HL-60/S4 treated with retinoic acid at 250 ng/mL for 4 days and 3 days (cell line): ENCODE data around the gene ACSM4.
"Not testable (repeated sequence)": the region's sequence is repeated elsewhere in the genome, so short reads cannot be mapped to it uniquely, and the experiment has no call there.

ENCODE experiments used
- in situ Hi-C: fragments of 300-500 bp; cut with MboI; formaldehyde crosslinking; loops from 2 replicates; pipeline ENCODE4 v1.7.0; 2022; ENCODE audit warnings: low sequenced_read_pairs

The ACSM4 gene

DNA sequence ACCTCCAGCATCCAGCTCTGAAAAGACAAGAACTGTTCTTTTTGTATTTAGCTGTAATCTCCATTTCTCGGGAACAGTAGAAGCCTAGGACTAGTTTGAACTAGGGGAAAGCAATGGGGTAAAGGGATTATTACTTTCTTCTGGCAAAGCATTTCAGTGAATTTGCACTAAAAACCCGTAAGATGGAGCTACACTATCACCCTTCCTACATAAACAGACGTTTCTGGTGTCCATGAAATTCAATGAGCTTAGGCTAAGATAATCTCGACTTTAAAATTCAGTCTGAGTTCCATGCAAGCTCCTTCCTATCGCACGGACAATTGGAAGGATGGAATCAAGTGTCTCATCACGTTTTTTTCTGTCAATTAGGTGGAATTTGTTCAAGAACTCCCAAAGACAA, 24.0 kb downstream of the ACSM4 start:
- in situ Hi-C loops = no loop called here

DNA sequence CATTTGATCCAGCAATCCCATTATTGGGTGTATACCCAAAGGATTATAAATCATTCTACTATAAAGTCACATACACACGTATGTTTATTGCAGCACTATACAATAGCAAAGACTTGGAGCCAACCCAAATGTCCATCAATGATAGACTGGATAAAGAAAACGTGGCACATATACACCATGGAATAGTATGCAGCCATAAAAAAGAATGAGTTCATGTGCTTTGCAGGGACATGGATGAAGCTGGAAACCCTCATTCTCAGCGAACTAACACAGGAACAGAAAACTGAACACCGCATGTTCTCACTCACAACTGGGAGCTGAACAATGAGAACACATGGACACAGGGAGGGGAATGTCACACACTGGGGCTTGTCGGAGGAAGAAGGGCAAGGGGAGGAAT, 33.9 kb downstream of the ACSM4 start:
- in situ Hi-C loops = not testable (repeated sequence)

DNA sequence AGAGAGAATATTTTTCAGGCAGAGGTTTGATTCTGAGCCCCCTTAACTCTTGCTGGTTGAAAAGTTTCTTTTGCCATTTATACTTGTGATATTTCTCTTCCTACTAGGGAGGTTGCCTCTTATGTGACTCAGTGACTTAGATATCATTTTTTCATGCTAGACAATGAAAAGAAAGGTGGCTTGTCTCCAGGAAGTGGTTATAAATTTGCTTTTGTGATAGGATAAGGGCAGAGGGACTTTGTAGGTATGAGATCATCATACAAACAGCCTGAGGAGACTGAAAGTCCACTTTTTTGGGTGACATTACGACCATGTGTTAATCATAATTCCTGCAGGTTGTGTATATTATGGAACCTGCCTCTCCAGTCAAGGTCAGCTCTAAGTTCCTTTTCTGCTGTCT, 35.8 kb downstream of the ACSM4 start:
- in situ Hi-C loops = no loop called here

DNA sequence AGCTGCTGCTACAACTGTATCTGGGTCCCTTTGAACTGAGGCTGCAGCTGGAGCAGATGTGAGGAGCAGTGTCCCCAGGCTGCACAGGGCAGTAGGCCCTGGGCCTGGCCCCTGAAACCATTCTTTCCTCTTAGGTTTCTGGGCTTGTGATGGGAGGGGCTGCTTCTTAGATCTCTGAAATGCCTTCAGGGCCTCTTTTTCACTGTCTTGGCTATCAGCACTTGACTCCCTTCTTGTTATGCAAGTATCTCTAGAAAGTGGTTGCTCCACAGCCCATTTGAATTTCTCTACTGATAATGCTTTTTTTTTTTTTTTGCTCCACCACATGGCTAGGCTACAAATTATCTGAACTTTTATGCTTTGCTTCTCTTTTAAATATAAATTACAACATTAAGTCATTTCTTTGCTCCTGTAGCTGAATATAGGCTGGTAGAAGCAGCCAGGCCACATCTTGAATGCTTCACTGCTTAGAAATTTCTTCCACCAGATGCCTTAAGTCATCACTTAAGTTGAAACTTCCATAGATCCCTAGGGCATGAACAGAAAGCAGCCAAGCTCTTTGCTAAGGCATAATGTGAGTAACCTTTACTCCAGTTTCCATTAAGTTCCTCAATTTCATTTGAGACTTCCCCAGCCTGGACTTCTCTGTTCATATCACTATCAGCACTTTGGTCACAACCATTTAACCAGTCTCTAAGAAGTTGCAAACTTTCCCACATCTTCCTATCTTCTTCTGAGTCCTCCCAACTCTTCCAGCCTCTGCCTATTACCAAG, 41.1 kb downstream of the ACSM4 start:
- in situ Hi-C loops = no loop called here

DNA sequence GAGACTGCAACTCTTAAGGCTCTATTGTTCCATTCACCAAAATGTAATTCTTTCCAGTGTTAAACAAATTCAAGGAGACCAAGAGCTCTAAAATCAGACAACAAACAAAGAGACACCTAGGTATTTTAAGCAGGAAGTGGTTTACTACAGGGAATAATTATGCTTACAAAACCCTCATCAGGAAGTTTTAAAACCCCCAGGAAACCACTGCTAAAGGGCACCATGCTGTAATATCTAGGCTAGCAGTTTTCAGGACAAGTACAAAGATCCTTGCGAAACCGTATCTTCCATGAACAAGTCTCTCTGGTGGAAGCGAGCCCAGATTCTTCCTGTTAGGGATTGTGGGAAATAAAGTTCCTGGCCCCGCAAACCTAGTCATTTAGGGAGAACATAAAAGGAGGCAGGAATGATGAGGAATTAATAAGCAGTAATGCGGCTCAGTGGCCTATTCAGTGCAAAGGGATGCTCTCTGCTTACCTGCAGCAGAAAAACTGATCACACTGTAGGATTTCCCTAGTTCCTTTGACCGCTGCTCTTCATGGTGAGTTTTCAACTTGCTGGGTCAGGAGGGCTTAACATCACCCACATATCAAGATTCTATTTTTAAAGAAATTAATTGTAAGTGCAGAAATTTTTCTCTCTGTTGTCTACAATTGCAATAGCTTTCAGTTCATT, 42.8 kb downstream of the ACSM4 start:
- in situ Hi-C loops = no loop called here

DNA sequence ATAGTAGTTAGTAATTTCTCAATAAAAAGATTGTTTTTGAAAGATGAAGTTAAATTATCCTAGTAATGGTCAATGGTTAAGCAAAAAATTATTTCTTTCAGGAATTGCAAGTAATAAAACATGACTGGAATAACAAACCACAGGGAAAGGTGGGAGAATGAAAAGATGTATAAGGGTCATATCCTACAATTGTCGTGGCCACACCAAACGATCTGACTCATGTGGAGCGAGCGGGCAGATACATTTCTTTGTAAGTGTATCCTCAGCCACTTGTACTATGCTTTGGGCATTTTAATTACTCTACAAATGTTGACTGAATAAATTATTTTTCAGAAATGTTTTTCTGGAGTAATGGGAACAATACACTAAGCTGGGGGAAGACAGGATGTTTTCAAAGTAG, 45.5 kb downstream of the ACSM4 start:
- in situ Hi-C loops = no loop called here

DNA sequence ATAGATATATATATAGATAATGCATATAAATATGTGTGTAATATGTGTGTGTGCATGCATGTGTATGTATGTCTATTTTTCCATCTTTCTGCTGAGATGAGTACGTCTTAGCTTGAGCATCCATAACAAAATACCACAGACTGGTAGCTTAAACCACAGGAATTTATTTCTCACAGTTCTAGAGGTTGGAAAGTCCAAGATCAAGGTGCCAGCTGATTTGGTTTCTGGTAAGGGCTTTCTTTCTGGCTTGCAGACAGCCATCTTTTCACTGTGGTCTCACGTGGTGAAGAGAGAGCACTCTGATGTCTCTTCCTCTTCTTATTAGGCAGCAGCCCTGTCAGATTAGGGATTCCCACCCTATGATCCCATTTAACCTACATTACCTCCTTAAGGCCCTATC, 47.3 kb downstream of the ACSM4 start:
- in situ Hi-C loops = no loop called here

DNA sequence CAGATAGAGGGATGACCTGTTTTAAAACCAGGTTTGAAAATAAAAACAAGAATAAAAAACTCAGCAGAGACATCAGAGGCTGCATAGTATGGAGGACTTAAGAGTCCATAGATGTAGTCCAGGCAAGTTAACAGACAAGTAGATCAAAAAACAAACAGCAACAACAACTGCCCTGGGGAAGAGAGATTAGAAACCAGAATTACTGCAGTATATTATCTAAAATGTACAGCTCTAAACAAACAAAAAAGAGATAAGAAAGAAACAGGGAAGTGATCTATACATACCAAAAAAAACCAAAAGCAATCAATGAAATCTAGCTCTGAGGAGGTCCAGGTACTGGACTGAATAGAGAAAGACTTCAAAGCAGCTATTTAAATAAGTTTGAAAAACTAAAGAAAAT, 48.8 kb downstream of the ACSM4 start:
- in situ Hi-C loops = no loop called here

DNA sequence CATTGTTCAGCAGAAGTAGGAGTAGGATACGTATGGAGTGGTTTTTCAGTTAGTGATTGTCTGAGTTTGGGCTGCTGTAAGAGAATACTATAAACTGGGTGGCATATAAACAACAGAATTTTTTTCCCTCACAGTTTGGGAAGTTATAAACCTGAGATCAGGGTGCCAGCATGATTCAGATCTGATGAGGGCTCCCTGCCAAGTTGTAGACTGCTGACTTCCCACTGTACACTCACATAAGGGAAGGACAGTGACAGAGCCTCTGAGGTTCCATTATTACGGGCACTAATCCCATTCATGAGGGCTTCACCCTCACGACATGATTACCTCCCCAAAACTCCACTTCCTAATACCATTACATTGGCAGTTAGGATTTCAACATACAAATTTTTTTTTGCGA, 50.7 kb downstream of the ACSM4 start:
- in situ Hi-C loops = no loop called here

DNA sequence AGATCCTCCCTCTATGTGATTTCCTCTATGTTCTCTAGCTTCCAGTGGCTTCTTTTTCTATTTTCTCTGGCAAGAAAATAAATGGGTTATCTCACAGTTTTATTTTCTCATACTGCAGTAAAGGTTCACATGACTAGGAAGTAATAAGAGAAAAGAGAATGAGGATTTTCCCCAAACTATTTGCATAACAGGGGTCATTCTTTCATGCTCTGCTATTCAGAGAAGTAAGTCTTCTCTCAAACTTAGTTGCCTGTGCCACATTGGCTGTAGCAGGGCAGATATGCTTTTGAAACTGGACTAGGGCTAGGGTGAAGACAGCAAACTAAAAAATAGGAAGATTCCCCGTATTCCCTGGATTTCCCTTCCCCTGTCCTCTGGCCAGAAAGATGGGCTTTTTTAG, 57.4 kb downstream of the ACSM4 start:
- in situ Hi-C loops = no loop called here

DNA sequence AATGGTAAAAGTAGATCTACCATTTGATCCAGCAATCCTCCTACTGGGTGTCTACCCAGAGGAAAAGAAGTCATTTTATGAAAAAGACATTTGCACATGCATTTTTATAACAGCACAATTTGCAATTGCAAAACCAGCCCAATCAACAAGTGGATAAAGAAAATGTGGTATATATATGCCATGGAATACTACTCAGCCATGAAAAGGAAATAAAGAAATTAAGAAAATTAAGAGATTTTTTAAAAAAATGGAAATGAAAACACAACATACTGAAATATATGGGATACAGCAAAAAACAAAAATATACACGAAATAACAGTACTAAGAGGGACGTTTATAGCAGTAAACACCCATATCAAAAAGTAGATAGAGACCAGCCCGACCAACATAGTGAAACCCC, 58.9 kb downstream of the ACSM4 start:
- in situ Hi-C loops = no loop called here

DNA sequence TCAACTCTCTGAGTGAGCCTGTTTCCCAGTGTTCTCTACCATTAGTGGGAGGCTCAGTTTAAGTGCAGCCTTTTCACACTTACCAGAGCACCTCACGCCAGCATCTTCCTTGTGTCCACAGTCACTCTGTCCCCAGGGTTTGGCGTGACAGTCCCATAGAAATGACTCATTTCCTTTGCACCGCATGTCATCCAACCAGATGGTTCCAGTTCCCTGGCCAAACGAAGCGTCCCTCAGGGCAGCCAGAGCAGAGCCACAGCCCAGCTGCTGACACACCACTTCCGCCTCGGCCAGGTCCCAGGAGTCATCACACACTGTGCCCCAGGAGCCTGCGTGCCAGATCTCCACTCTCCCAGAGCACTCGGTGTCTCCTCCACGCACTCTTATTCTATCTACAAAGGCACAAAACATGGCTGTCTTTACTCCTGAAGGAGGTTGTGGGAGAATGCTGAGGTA, 65.4 kb downstream of the ACSM4 start:
- in situ Hi-C loops = no loop called here

DNA sequence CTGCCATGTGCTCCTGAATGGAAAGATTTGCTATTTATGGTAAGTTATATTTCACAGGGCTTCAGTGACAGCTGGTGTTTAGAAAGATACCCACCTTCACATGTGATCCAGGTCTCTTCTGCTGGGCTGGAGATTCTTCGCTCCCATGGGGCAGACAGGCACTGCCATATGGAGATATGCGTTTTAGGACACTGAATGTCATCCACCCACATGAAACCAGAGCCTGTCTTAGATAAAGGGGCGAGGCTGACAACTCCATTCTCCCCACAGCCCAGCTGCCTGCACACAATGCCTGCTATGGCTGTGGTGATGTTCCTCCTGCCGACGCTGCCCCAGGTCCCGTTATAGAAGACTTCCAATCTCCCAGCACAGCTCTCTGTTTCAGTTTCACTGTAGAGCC, 69.4 kb downstream of the ACSM4 start:
- in situ Hi-C loops = no loop called here

DNA sequence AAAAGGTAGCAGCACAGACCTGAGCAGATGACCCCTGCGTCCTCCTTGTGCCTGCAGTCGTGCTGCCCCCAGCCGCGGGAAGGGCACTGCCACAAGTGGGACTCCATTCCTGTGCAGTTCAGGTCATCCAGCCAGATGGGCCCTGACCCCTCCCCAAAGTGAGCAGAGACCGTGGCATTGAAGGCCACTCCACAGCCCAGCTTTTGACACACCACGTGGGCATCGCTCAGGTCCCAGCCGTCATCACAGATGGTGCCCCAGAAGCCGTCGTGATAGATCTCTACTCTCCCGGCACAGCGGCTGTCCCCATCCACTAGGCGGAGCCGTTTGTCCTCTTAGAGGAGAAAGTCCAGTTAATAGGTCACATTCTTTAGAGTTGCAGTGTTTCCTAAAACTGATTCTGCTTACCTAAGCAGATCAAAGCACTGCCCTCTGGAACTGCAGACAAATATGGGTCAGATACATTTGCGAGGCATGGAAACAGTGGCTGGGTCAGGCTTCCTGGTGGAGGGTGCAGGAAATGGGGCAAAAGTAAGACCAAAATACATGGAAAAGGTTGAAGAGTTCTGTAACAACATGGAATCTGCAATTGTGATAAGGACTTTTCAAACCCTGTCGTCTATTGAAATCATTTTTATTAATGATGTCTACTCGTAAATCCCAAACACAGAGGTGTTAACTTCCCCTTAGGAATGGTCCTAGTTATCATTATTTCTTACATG, 70.7 kb downstream of the ACSM4 start:
- in situ Hi-C loops = no loop called here

DNA sequence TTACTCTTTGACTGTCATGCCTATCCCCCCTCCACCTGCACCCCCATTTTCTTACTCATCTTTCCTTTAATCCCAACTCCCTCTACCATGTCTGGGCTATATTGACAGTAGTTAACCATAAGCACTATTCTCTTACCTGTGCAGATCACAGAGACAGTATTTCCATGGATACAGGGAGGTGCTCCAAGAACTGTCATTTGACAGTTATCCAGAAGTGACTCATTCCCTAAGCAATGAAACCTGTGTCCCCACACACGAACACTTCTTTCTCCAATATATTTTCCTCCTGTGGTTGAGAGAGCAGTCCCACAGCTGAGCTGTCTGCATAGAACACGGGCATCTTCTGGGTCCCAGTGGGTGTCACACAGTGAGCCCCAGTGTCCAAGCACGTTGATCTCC, 71.3 kb downstream of the ACSM4 start:
- in situ Hi-C loops = no loop called here

DNA sequence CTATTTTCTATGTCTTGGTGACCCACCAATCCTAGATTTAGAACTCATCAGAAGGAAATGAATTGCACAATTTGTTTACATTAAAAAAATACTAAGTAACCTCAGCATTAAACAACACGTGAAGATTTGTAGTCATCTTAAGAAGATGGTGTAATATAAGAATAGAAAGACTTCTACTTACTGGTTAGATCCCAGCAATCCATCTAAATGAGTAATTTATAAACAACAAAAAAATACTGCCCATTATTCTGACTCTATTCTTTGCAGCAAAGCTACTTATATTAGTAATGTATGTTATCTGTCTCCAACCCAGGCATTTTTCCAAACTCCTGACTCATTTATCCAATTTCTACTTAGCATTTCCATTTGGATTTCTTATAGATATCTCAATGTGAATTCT, 72.3 kb downstream of the ACSM4 start:
- in situ Hi-C loops = no loop called here
